ENCODE data around the gene NEURL1B. TPM values are rescaled to one million over a fixed set of nuclear protein-coding genes. Genes with fewer than 3 reads are reported as not detected.
"Not testable (repeated sequence)": the region's sequence is repeated elsewhere in the genome, so short reads cannot be mapped to it uniquely, and the experiment has no call there.

The NEURL1B gene
- total RNA-seq, 1 donor from 2014 or later: 2.2 TPM

GRCh38 chr5:172676914-172677475 is 35.9 kb downstream of the NEURL1B start:
- intact Hi-C loops (cut with micrococcal nuclease): no loop called here

- intact Hi-C loops (cut with micrococcal nuclease): not testable (repeated sequence)
These were observed 37.4 kb downstream of the NEURL1B start for GRCh38 chr5:172678362-172678874.

GRCh38 chr5:172678902-172679301 is 37.8 kb downstream of the NEURL1B start:
- intact Hi-C loops (cut with micrococcal nuclease): no loop called here

- intact Hi-C loops (cut with micrococcal nuclease): no loop called here
These were observed 38.7 kb downstream of the NEURL1B start for GRCh38 chr5:172679628-172680212.

GRCh38 chr5:172680921-172681320 is 39.9 kb downstream of the NEURL1B start:
- intact Hi-C loops (cut with micrococcal nuclease): no loop called here

- intact Hi-C loops (cut with micrococcal nuclease): no loop called here
These were observed 40.4 kb downstream of the NEURL1B start for GRCh38 chr5:172681421-172681820.

- intact Hi-C loops (cut with micrococcal nuclease): no loop called here
These were observed 42.2 kb downstream of the NEURL1B start for GRCh38 chr5:172683264-172683644.

GRCh38 chr5:172683645-172684471 is 42.8 kb downstream of the NEURL1B start:
- intact Hi-C loops (cut with micrococcal nuclease): no loop called here

GRCh38 chr5:172685091-172685490 is 44.0 kb downstream of the NEURL1B start:
- intact Hi-C loops (cut with micrococcal nuclease): no loop called here

GRCh38 chr5:172686111-172686510 is 45.0 kb downstream of the NEURL1B start:
- intact Hi-C loops (cut with micrococcal nuclease): no loop called here

GRCh38 chr5:172686539-172687390 is 45.7 kb downstream of the NEURL1B start:
- intact Hi-C loops (cut with micrococcal nuclease): no loop called here

- intact Hi-C loops (cut with micrococcal nuclease): no loop called here
These were observed 46.9 kb downstream of the NEURL1B start for GRCh38 chr5:172687940-172688339.

GRCh38 chr5:172688349-172689217 is 47.5 kb downstream of the NEURL1B start:
- intact Hi-C loops (cut with micrococcal nuclease): no loop called here

- intact Hi-C loops (cut with micrococcal nuclease): no loop called here
These were observed 48.1 kb downstream of the NEURL1B start for GRCh38 chr5:172689218-172689572.

- intact Hi-C loops (cut with micrococcal nuclease): no loop called here
These were observed 48.7 kb downstream of the NEURL1B start for GRCh38 chr5:172689801-172690200.

- intact Hi-C loops (cut with micrococcal nuclease): no loop called here
These were observed 49.4 kb downstream of the NEURL1B start for GRCh38 chr5:172690258-172691075.

GRCh38 chr5:172691886-172692285 is 50.8 kb downstream of the NEURL1B start:
- intact Hi-C loops (cut with micrococcal nuclease): no loop called here

- intact Hi-C loops (cut with micrococcal nuclease): no loop called here
These were observed 51.4 kb downstream of the NEURL1B start for GRCh38 chr5:172692451-172692850.

- intact Hi-C loops (cut with micrococcal nuclease): no loop called here
These were observed 51.9 kb downstream of the NEURL1B start for GRCh38 chr5:172692981-172693380.

- intact Hi-C loops (cut with micrococcal nuclease): no loop called here
These were observed 53.0 kb downstream of the NEURL1B start for GRCh38 chr5:172694061-172694460.

Data from T-helper 2 cell treated with Interferon-gamma antibody and Interleukin-4, amounts not matched to agents 100 ng/mL and 5 ng/mL, for 36 hours (primary cell).